Umbilical cord (tissue), 2 donors: ENCODE results near the gene GSG1L. TPM values are rescaled to one million over a fixed set of nuclear protein-coding genes. Genes with fewer than 3 reads are reported as not detected.
A peak's percentile ranks its signal among the peaks of the same experiment; 100 is the strongest.

Experiments used
- DNase-seq: peaks from one replicate; pipeline ENCODE4 v3.0.0-alpha.2; 2015; ENCODE audit warnings: low spot score
- total RNA-seq: library from RNA; depleted of rRNA; stranded (reverse); fragments of >200 nt; gene quantifications from one replicate; pipeline ENCODE4 v1.2.3, GENCODE V29; 2014; ENCODE audit warnings: low replicate concordance; ENCODE audit not compliant: insufficient read depth

Gene GSG1L
- total RNA-seq, 1 donor from 2014 or later: not detected

DNA sequence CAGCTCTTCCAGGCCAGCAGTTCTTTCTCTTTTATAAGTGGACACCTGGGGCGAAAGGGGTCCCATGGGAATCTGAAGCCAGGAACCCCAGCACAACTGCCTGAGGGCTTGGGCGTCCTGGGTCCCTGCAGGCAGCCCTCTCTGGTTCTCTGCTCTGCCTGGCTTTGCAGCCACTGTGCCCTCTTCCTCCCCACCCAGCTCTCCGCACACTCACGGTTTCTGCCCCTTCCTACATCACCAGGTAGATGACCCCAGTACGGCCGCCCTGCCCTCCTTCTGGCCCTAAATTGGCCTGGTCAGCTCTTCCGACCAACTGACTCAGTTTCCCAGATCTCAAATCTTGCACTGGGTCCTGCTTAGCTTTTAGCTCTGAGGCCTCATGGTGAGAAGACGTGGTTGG is 288.3 kb downstream of the GSG1L start:
- DNase-seq: no peak

GRCh38 chr16:27774779-27775178 is 288.7 kb downstream of the GSG1L start:
- no peak for DNase-seq

- no peak for DNase-seq
Measured at GRCh38 chr16:27773344-27773743, 290.2 kb downstream of the GSG1L start.

DNA sequence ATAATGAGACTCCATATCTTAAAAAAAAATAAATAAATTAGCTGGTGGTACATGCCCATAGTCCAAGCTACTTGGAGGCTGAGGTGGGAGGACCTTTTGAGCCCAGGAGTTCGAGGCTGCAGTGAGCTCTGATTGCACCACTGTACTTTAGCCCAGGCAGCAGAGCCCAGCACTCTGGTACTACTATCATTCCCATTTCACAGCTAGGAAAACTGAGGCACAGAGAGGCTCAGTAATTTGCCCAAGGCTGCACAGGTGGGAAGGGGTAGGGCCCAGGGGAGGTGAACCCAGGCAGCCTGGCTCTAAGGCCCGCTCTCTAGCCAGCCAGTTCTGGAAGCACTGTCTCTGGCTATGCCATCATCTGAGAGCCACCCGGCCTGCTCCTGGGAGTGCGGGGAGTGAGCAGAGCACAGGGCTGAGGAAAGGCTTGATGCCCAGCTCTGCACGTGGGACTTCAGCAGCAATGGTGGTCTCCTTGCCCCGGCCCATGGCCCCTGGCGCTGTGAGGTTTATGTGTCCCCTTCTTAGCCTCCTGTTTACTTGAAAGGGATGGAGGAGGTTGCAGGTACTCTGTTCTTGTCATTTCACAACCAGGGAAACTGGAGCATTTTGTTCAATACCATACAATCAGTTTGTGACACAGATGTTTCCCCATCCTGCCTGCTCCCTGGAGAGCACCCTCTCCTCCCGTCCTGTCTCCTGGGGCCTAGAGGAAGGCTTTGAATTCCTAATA is 291.3 kb downstream of the GSG1L start:
- DNase-seq: no peak

GRCh38 chr16:27771201-27771910 is 292.2 kb downstream of the GSG1L start:
- no peak for DNase-seq

DNA sequence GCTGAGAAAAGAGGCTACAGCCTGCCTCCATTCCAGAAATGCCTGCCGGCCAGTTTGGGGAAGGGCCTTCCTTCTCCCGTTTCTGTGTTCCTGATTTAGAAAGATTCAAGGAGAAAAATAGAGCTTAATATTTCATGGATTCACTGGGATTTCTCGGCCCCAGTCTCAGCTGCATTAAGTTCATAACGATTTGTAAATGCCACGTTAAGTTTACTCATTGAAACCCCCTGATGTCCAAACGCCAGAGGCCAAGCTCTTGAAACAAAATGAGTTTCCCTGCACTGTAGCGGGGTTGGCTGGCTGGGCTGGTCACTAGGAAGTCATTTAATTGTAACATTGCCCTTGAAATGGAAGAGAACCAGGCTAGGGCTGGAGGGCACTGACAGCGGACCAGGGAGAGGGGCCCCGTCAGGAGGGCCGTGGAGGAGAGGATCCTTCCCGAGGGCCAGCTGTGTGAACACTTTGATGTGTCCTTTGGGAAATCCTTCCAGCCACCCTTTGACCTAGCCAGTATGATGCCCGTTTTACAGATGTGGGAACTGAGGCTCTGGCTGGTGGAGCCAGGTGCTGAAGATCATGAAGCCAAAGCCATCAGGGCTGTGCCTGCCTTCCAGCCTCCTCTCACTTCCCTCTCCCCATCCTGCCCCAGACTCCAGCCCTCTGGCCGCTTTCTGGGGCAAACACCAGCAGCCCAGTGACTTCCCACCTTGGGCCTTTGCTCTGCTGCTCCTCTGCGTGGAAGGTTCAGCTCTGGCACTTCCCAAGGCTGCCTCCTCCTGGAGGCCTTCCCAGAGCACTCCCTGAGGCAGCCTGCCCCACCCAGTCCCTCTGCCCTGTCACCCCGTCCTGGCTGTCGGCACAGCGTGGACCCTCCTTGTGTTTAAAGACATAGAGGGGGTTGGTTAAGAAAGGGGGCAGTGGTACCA is 293.0 kb downstream of the GSG1L start:
- DNase-seq: no peak

- peak; percentile 14 for DNase-seq
Measured at GRCh38 chr16:27769561-27770255, 293.8 kb downstream of the GSG1L start.

DNA sequence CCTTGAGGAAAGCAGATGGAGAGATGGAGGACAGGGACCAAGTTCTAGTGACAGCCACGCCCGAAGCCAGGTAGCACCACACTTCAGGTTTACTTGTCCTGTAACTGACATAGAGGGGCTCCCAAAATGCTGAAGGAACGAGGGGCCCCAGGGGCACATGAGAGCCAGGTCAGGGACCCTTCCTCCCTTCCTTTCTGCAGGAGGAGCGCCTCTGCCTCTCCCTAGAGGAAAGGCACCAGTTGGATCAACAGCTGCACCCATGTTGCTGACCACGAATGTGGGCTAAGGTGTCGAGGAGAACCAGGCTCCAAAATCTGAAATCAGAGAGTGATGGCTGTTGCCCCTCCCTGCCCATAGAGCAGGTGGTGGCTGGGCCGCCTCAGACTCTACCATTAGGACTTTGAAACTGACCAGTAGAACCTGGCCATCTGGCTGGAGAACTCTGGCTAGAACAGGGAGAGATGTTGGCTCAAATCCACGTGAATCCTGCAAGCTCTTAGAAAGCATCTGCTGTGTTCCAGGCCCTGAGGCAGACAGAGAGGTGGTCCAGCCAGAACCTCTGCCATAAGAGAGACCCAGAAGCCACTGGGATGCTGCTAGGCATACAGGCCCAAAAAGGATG is 294.8 kb downstream of the GSG1L start:
- DNase-seq: no peak

DNA sequence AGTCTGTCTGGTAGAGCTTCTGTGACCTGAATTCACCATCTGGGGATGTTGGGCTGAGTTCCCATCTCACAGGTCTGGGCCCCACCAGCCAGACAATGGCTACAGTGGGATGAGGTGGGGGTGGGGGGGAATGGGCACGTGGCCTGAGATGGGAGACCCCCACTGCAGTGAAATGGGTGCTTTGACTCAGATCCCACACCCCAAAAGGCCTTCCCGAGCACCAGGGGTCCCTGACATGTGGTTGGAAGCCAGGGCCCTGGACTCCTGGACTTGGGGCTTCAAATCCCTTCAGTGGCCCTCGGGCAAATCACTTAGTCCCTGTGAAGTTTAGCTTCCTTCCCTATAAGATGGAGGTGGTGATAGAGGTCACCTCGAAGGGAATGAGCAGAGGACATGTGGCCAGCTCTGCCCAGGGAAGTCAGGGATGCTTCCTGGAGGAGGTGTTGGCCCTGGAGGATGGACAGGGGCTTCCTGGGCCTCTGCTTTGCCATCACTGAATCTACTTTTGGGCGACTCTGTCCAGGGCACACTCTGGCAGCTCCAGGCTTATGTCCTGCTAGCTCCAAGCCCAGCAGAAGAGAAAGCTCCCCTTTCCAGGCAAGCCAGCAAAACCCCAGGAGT is 295.4 kb downstream of the GSG1L start:
- DNase-seq: no peak

DNA sequence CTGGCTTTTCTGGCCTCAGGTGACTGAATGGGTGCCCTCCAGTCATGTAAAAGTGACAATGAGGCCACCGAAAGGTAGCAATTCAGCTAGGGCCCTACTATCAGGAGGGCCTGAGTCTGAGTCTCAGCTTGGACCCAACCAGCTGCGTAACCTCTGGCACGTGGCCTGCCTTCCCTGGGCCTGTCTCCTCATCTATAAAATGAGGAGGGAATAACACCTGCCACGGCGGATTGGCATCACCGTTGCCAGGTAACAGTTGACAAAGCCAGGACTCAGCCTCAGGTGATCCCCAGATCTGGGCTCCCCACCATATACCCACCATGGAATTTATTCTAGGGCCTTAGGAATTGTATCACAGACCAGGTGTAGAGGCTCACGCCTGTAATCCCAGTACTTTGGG is 296.4 kb downstream of the GSG1L start:
- no peak for DNase-seq

GRCh38 chr16:27766236-27766925 is 297.1 kb downstream of the GSG1L start:
- DNase-seq: no peak

DNA sequence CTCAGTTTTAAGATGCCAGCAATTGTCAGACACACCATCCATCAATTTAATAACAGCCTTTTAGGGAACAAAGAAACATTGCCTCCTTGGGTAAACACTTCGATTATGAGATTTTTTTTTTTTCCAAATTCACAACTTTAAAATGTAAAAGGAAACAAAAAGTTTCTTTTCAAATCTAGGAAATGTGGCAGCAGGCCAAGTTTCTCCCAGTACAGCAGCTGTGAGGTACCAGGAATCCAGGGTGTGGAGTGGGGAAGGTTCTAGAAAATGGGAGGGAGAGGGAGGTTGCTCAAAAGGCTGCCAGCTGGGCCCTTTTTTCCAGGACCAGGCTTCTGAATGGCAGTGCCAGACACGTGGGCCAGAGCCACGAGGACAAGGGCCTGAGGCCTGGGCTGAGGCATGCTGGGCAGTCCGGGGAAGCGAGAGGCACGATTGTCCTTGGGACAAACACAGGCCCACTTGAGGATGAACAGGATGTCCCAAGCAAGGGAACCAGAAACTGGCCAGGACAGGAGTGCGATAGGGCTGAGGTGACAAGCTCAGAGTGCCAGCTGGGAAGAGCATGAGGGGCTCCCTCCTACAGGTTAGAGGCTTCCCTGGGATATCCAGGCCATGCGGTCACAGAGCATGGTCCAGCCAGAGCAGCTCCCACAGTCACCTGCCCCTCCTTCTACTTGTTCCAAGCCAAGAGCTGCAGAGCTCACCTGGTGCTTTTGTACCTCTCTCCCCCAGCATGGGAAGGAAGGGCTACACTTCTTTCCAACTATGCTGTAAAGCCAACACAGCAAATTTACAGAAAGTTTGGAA is 298.4 kb downstream of the GSG1L start:
- DNase-seq: no peak

GRCh38 chr16:27764427-27764826 is 299.1 kb downstream of the GSG1L start:
- DNase-seq: no peak

DNA sequence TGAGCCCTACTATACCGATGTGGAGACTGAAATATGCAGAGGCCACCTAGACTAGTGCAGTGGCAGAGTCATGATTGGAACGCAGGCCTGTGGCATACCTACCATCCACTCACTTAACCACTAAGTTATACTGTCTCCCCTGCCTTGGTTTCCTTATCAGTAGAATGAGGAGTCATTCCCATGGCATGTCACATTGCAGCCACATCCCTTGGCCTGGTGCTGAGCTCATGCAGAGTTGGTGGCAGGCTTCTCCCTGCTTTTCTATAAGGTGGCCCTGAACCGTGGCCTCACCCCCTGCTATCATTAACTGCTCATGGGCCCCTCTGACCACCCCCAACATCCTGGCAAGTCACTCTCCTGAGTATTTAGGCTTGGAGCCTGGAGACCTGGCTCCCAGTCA is 301.1 kb downstream of the GSG1L start:
- DNase-seq: no peak

GRCh38 chr16:27761816-27762215 is 301.7 kb downstream of the GSG1L start:
- DNase-seq: no peak

DNA sequence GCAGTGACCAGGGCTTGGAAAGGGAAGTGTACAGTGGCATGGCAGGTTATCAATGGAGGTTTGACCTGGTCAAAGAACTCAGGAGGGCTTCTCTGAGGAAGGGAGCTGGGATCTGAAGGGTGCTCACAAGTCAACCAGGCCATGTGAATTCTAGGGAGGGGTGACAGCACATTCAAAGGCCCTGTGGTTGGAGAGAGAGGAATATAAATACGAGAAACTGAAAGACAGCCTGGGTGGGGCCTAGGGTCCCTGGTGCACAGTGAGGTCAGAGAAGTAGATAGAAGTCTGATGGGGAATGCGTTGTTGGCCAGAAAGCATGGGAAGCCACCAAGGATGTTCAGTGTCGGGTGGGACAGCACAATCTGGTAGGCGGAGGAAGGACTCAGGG is 302.7 kb downstream of the GSG1L start:
- DNase-seq: no peak

GRCh38 chr16:27759967-27760788 is 303.3 kb downstream of the GSG1L start:
- DNase-seq: no peak

GRCh38 chr16:27759301-27759871 is 304.1 kb downstream of the GSG1L start:
- DNase-seq: no peak
